K562 (cell line): ENCODE measurements around the gene TP53BP1. TPM values are rescaled to one million over a fixed set of nuclear protein-coding genes. Genes with fewer than 3 reads are reported as not detected.
A peak's percentile ranks its signal among the peaks of the same experiment; 100 is the strongest.

Source experiments
- E2F6 ChIP-seq, 2 experiments: IDR thresholded peaks; 2 replicates each; pipeline ENCODE4 v1.6.1; 2011; ENCODE audit warnings: borderline replicate concordance in 1 of 2, control low read depth in 1 of 2, low read depth in 1 of 2, low read length in 1 of 2, mild to moderate bottlenecking in 1 of 2, mixed read lengths in 1 of 2, moderate library complexity in 1 of 2; ENCODE audit not compliant: insufficient read depth in 1 of 2, insufficient read length in 1 of 2, poor library complexity in 1 of 2, severe bottlenecking in 1 of 2; ENCODE audit errors: extremely low read depth in 1 of 2
- FOXA1 ChIP-seq: fragments of 450-650 bp; IDR thresholded peaks from 2 replicates; pipeline ENCODE4 v1.6.1; 2016; ENCODE audit warnings: mild to moderate bottlenecking, borderline replicate concordance
- FOXP1 ChIP-seq: sonication (generic); formaldehyde crosslinking; IDR thresholded peaks from 2 replicates; pipeline ENCODE4 v1.8.0; 2022; ENCODE audit warnings: mild to moderate bottlenecking, missing genetic modification reagents
- HINFP ChIP-seq: fragments of 450-650 bp; conservative IDR thresholded peaks from 2 replicates; pipeline ENCODE4 v1.6.1; 2016; ENCODE audit warnings: missing genetic modification characterization, low read depth, mild to moderate bottlenecking, control low read depth, missing compliant biosample characterization
- MBD1 ChIP-seq: fragments of 250-450 bp; sonication (Bioruptor Pico); IDR thresholded peaks from 2 replicates; pipeline ENCODE4 v1.8.0; 2022; ENCODE audit warnings: inconsistent platforms
- MYNN ChIP-seq, 2 experiments: sonication (generic); formaldehyde crosslinking in 1 of 2; IDR thresholded peaks; 2 replicates each; pipeline versions ENCODE4 v1.5.0 to v1.6.1; 2016 to 2020; ENCODE audit warnings: antibody characterized with exemption in 1 of 2, missing genetic modification reagents in 1 of 2
- NFE2L1 ChIP-seq: fragments of 450-650 bp; IDR thresholded peaks from 2 replicates; pipeline ENCODE4 v1.6.1; 2016; ENCODE audit warnings: missing genetic modification characterization, low read depth, mild to moderate bottlenecking, missing compliant biosample characterization, moderate library complexity, borderline replicate concordance
- PHB ChIP-seq: fragments of 250-450 bp; sonication (Bioruptor Pico); IDR thresholded peaks from 2 replicates; pipeline ENCODE4 v1.5.0; 2021
- REST ChIP-seq, 2 experiments: fragments of 450-650 bp; formaldehyde crosslinking in 1 of 2; IDR thresholded peaks; 2 replicates each; pipeline versions ENCODE4 v1.4.0 to v1.6.1; 2014 to 2020; ENCODE audit warnings: mild to moderate bottlenecking in 2 of 2, borderline replicate concordance in 1 of 2, low read depth in 1 of 2
- ZNF512 ChIP-seq: IDR thresholded peaks from 2 replicates; pipeline ENCODE4 v1.6.1; 2016; ENCODE audit warnings: missing genetic modification characterization, missing compliant biosample characterization
- polyA plus RNA-seq, 8 experiments: library from polyadenylated mRNA; depleted of rRNA in 4 of 8; stranded (reverse) in 5 of 8; unstranded in 3 of 8; fragments of >200 nt; fragmentation: Nextera tagmentation in 2 of 8; fragmentation: Illumina TruSeq in 1 of 8; extraction: Ambion mirVana in 2 of 8; extraction: Trizol in 1 of 8; gene quantifications; 2 replicates each; pipeline versions ENCODE4 v1.2.1 to v1.2.3, GENCODE V29; 2011 to 2014; ENCODE audit warnings: inconsistent platforms in 1 of 8, missing spikeins in 1 of 8
- total RNA-seq, 7 experiments: library from RNA; depleted of rRNA in 6 of 7; stranded (reverse); fragments of >200 nt in 6 of 7; fragmentation: Illumina TruSeq in 2 of 7; extraction: Trizol in 2 of 7; gene quantifications; 2 replicates each; pipeline versions ENCODE4 v1.2.1 to v1.2.3, GENCODE V29; 2011 to 2021; ENCODE audit warnings: low replicate concordance in 1 of 7

TP53BP1 gene
- total and polyA plus RNA-seq, 9 of the 15 experiments (the other 6 are each of a cell fraction or from before 2014, with no cell fraction given), result 5.7 to 63.3 (median 30.9) TPM

- no peak for TF ChIP-seq FOXA1
- no peak for TF ChIP-seq NFE2L1 (tag)
- no peak for TF ChIP-seq ZNF512 (tag)
- TF ChIP-seq MBD1, result no peak
- peak; percentile 99; the same call in 1 of the 2 replicates for TF ChIP-seq MYNN (IDR thresholded peaks at IDR 0.05)
- TF ChIP-seq MYNN (CRISPR knock-in tag; IDR thresholded peaks at IDR 0.05), result no peak
- TF ChIP-seq REST (IDR thresholded peaks at IDR 0.05; ENCODE audit: borderline replicate concordance), result no peak
- no peak for TF ChIP-seq REST (CRISPR knock-in tag; IDR thresholded peaks at IDR 0.05; ENCODE audit: low read depth)
- no peak for TF ChIP-seq PHB (CRISPR knock-in tag)
- no peak for TF ChIP-seq HINFP (tag)
- TF ChIP-seq FOXP1 (CRISPR knock-in tag), result no peak
- TF ChIP-seq E2F6 (IDR thresholded peaks at IDR 0.05; ENCODE audit: borderline replicate concordance in 1 of 2, extremely low read depth in 1 of 2, insufficient read depth in 1 of 2, insufficient read length in 1 of 2, low read depth in 1 of 2, low read length in 1 of 2, poor library complexity in 1 of 2, severe bottlenecking in 1 of 2), result peak; percentile 56 to 70
These were observed 17.4 kb upstream of the TP53BP1 start (continued) for GRCh38 chr15:43510200-43511011.
